ENCODE measurements around the gene F7. TPM values are rescaled to one million over a fixed set of nuclear protein-coding genes. Genes with fewer than 3 reads are reported as not detected.

Gene F7
- total RNA-seq, 4 donors from 2014 or later: 0.17 TPM; not detected in 3

DNA sequence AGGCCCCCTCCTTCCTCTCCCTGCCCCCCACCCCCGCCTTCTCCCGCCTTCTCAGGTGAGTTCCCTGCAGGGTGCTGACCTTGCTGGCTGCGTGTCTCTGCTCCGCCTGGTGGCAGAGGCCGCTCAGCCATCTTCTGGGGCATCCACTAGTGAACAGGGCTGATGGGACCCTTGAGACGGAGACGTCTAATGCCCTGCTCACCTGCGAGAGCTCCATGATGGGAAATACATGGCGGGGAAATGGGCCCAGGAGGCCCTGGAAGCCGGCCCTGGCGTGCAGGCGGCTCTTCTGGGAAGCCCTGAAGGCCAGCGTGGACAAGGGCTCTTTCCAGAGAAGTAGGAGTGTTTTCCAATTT is 15.2 kb upstream of the F7 start:
- TF ChIP-seq, protein P1, sequence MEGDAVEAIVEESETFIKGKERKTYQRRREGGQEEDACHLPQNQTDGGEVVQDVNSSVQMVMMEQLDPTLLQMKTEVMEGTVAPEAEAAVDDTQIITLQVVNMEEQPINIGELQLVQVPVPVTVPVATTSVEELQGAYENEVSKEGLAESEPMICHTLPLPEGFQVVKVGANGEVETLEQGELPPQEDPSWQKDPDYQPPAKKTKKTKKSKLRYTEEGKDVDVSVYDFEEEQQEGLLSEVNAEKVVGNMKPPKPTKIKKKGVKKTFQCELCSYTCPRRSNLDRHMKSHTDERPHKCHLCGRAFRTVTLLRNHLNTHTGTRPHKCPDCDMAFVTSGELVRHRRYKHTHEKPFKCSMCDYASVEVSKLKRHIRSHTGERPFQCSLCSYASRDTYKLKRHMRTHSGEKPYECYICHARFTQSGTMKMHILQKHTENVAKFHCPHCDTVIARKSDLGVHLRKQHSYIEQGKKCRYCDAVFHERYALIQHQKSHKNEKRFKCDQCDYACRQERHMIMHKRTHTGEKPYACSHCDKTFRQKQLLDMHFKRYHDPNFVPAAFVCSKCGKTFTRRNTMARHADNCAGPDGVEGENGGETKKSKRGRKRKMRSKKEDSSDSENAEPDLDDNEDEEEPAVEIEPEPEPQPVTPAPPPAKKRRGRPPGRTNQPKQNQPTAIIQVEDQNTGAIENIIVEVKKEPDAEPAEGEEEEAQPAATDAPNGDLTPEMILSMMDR (IDR thresholded peaks at IDR 0.05; ENCODE audit: low read depth): no peak

DNA sequence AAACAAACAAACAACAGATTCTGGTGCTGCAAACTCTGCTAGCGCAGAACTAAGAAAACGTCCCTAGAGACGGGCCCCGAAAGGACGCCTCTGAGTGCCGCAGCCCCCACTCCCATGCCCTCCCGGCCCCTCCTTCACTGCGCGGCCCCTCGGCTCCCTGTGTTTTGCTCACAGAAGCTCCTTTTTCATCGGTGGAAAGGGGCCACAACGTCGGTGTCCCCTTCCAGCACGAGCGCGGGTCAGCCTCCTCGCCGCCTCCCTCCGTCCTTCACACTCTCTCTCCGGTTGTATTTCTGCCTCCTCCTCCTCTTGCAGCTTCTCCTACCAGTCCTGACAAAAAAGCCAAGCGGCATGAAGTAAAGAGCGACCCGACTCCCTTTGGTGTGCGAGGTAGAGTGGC is 14.8 kb upstream of the F7 start:
- TF ChIP-seq, protein P1 (IDR thresholded peaks at IDR 0.05; ENCODE audit: low read depth): no peak

DNA sequence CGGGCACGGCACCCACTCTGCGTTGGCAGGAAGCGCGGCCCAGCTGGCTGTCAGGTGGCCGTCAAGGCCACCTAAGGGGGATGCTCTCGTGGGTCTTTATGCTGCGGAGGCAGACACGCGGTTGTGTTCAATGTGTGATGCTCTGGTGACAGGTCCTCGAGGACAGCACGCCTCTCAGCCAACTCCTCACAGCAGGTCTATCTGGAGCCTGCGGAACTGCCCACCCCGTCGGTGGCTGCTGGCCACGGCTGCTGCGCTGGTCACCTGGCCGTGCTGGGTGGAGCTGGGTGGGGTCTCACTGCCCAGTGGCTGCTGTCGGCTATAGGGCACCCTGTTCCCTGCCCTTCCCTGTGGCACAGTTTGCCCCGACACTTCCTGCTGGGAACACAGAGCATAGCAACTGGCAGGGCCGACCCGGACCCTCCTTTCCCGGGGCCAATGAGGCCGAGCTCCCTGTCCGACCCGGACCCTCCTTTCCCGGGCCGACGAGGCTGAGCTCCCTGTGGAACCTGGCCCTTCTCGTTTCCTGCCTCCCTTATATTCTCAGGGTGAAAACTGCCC is 14.3 kb upstream of the F7 start:
- TF ChIP-seq, protein P1 (IDR thresholded peaks at IDR 0.05; ENCODE audit: low read depth): no peak

DNA sequence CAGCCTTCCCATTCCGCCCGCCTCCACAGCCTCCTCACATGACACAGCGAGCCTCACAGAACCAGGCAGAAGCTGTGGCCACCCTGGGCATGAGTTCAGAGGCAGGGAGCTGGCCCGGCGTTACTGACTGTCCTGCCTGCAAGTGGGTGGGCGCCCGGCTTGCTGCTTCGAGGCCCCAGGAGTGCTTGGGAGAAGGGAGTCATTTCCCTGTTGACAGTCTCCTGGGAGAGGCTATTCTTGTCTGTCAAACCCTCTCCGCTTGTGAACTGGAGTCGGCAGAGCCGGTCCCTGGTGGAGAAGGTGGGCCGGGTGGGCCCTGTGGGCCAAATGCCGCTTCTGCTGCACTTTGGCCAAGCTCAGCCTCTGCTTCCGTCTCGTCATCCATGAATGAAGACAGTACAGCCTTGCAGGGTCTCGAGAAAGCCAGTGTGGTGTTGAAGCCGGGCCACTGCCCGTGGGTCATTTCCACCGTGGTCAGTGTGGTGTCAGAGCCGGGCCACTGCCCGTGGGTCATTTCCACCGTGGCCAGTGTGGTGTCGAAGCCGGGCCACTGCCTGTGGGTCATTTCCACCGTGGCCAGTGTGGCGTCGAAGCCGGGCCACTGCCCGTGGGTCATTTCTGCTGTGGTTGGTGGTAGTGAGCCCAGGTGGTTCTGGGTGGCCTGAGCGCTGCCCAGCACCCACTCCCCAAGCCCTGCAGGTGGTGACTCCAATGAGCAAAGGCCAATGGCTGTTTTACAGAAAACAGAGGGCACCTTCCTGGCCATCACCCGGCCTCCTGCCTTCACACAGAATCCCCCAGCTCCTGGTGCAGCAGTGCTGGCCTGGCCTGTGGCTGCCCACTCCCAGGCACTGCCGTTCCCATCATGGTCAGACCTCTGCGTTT is 13.5 kb upstream of the F7 start:
- TF ChIP-seq, protein P1 (IDR thresholded peaks at IDR 0.05; ENCODE audit: low read depth): no peak

DNA sequence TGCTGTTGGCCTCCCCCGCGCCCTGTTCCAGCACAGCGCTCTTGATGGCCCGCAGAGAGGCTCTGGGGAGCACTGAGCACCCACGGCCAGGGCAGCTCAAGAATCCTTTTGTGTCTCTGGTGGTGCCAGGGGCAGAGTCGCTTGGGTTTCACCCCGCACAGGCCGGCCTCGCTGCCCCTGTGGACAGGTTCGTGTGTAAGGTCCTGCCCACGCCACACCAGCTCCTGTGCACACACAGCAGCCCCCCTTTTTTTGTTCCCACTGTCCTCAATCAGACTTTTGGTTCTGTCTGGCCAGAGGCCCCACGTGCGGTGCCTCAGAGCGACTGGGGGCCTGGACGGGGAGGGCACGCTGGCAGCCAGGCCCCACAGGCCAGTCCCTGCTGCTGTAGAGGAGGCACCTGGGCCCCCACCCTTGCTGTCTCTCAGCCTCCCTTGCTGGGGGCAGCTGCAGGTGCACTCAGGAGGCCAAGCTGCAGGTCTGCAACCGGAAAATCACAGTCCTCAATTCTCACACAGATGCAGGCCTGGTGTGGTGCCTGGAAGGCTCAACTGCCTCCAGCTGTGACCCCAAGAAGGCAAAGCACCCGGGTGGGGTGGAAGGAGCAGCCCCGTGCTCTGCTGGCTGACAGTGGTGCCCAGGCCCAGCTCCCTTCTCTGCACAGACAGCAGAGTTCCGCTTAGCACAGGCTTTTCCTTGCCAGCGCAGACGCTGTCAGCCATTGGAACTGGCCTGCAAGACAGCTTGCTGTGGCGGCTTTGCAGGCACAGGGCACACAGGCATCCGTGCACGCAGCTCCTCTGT is 12.6 kb upstream of the F7 start:
- TF ChIP-seq, protein P1 (IDR thresholded peaks at IDR 0.05; ENCODE audit: low read depth): no peak

DNA sequence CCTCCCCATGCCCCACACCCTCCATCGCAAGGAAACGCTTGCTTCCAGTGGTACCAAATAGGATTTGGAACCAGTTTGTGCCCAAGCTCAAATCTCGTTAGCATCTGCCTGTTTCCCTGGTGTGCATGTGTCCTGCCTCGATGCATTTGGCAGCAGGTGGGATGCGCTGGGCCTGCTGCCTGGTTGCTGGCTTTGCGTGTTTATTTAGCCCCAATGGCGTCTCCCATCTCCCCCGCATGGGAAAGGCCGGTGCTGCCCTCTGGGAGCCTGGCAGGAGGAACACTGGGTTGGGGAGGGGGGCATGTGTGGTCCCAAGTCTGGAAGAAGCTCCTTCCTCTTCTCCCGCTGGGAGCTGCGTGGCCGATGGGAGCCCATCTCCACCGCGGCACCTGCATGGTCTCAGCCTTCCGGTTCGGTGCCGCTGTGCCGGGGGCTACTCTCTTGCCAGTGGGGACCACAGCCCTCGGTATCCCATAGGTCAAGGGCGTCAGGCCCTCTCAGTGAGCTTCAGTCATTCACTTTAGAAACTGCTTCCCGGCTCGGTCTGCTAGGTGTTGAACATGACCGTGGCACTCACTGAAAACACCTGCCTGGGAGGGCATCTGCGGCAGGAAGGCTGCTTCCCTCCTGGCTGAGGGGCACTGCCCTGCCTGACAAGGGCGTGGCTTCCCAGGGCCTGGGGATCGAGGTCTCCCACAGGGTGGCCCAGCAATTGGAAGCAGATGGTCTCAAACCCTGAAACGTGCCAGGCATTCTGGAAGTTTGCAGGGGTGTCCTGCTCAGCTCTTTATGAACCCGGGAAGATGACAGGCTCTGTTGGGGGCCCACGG is 11.8 kb upstream of the F7 start:
- TF ChIP-seq, protein P1 (IDR thresholded peaks at IDR 0.05; ENCODE audit: low read depth): no peak
